ENCODE data around the gene OVAAL.

DNA sequence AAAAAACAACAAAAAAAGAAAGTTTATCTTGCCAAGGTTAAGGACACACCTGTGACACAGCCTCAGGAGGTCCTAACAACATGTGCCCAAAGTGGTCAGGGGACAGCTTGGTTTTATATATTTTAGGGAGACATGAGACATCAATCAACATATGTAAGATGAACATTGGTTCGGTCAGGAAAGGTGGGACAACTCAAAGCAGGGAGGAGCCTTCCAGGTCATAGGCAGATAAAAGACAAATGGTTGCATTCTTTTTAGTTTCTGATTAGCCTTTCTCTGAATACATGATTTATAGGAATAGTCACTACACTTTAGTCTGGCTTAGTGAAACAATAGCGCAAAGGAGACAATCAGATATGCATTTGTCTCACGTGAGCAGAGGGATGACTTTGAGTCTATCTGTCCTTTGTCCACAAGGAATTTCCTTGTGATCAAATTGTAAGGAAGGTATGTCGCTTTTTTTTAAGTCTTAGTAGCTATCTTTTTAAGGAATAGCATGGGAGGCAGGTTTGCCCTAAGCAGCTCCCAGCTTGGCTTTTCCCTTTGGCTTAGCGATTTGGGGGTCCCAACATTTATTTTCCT, 23.3 kb upstream of the OVAAL start:
- TF ChIP-seq TCF7 (IDR thresholded peaks at IDR 0.05; ENCODE audit: borderline replicate concordance) = no peak
- no peak for TF ChIP-seq FOXM1 (IDR thresholded peaks at IDR 0.05; ENCODE audit: low read depth, low read length)
- TF ChIP-seq, protein P1, sequence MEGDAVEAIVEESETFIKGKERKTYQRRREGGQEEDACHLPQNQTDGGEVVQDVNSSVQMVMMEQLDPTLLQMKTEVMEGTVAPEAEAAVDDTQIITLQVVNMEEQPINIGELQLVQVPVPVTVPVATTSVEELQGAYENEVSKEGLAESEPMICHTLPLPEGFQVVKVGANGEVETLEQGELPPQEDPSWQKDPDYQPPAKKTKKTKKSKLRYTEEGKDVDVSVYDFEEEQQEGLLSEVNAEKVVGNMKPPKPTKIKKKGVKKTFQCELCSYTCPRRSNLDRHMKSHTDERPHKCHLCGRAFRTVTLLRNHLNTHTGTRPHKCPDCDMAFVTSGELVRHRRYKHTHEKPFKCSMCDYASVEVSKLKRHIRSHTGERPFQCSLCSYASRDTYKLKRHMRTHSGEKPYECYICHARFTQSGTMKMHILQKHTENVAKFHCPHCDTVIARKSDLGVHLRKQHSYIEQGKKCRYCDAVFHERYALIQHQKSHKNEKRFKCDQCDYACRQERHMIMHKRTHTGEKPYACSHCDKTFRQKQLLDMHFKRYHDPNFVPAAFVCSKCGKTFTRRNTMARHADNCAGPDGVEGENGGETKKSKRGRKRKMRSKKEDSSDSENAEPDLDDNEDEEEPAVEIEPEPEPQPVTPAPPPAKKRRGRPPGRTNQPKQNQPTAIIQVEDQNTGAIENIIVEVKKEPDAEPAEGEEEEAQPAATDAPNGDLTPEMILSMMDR (IDR thresholded peaks at IDR 0.05 in 2 of 3, conservative IDR thresholded peaks at IDR 0.05 in 1 of 3; ENCODE audit: control insufficient read depth in 2 of 3, extremely low read depth in 1 of 3, insufficient read depth in 1 of 3, low read depth in 3 of 3, low read length in 3 of 3) = no peak
- no peak for TF ChIP-seq EZH2 (IDR thresholded peaks at IDR 0.05; ENCODE audit: borderline replicate concordance, control insufficient read depth, low read depth, low read length)
- TF ChIP-seq POLR2A (IDR thresholded peaks at IDR 0.05; ENCODE audit: low read depth, low read length) = no peak
- TF ChIP-seq GATAD2B (conservative IDR thresholded peaks at IDR 0.05; ENCODE audit: low read depth) = no peak
